Measurements from ENCODE around the gene DNAJC5. TPM values are rescaled to one million over a fixed set of nuclear protein-coding genes. Genes with fewer than 3 reads are reported as not detected.
"Not testable (repeated sequence)": the region's sequence is repeated elsewhere in the genome, so short reads cannot be mapped to it uniquely, and the experiment has no call there.

Gene DNAJC5
- total RNA-seq, 1 donor from 2014 or later: 42.8 TPM

DNA sequence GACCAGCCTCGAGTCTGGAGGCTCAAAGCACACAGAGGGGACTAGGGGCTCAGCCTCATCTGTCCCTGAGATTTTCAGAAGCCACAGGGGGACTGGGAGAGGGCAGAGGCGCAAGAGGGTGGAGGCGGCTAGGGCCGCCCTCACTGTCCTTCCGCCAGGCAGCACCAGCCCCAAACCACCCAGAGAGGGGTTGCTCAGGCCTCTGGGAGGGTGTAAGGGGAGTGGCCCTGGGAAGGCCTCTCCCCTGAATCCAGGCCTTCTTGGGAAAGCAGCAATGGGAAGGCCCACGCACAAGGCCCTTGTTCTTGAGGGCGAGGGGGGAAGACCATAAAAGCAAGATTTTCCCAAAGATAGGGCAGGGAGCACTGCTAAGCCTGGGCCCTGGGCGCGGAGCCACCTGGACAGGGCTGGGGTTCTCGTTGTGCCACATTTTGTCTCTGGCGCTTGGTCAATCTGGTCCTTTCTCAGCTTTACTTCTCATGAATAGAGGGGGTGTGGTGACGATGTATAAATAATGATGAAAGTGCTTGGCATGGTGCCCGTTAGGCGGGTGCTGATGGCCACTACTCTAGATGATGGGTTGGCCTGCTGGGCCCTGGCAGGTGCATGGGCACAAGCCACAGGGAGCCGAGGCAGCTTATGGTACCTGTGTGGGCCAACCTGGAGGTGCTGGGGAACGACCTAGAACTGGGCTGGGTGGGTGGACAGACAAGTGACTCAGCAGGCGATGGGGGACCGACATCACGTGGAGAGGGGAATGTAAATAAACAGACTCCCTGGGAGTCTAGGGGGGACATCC is 79.7 kb downstream of the DNAJC5 start:
- DNase-seq: peak; percentile 12
- intact Hi-C loops (cut with micrococcal nuclease): loop anchor here (5.0 kb wide), 1 partner anchor 437 kb away; the partner anchor contains the start of gene PTK6
- Histone ChIP-seq H3K4me3 (no peak overlapping the region), H3K4me1 (peaks cover 48% of the 10 kb centered on the region), H3K9me3 (replicated peaks) (no peaks in the 10 kb centered on the region), H3K27me3 (ENCODE audit: low read depth) (no peaks in the 10 kb centered on the region), H3K27ac (replicated peaks) (no peak overlapping the region), H3K36me3 (no peaks in the 10 kb centered on the region)
- TF ChIP-seq CTCF (IDR thresholded peaks at IDR 0.05; ENCODE audit: borderline replicate concordance): no peak

DNA sequence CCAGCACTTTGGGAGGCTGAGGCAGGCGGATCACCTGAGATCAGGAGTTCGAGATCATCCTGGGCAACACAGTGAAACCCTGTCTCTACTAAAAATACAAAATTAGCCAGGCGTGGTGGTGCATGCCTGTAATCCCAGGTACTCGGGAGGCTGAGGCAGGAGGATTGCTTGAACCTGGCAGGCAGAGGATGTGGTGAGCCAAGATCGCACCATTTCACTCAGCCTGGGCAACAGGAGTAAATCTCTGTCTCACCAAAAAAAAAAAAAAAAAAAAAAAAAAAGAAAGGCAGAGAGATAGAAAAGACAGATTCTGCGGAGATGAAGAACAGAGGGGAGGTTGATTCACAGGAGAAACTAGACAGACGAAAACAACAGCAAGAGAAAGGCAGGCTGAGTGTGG is 81.6 kb downstream of the DNAJC5 start:
- H3K27me3 ChIP-seq (ENCODE audit: low read depth); H3K27ac ChIP-seq (replicated peaks); H3K36me3 ChIP-seq; DNase-seq; H3K4me3 ChIP-seq; intact Hi-C loops (cut with micrococcal nuclease); H3K9me3 ChIP-seq (replicated peaks): not testable (repeated sequence)
- H3K4me1 ChIP-seq: peaks cover 59% of the 10 kb centered on the region

- DNase-seq: no peak
- TF ChIP-seq CTCF (IDR thresholded peaks at IDR 0.05; ENCODE audit: borderline replicate concordance): no peak
- Histone ChIP-seq H3K27ac (replicated peaks) (no peak overlapping the region), H3K4me1 (peaks cover 59% of the 10 kb centered on the region), H3K4me3 (no peak overlapping the region), H3K27me3 (ENCODE audit: low read depth) (no peaks in the 10 kb centered on the region), H3K9me3 (replicated peaks) (no peaks in the 10 kb centered on the region), H3K36me3 (no peaks in the 10 kb centered on the region)
- intact Hi-C loops (cut with micrococcal nuclease): no loop called here
These were observed 82.2 kb downstream of the DNAJC5 start for GRCh38 chr20:63976980-63977738.

DNA sequence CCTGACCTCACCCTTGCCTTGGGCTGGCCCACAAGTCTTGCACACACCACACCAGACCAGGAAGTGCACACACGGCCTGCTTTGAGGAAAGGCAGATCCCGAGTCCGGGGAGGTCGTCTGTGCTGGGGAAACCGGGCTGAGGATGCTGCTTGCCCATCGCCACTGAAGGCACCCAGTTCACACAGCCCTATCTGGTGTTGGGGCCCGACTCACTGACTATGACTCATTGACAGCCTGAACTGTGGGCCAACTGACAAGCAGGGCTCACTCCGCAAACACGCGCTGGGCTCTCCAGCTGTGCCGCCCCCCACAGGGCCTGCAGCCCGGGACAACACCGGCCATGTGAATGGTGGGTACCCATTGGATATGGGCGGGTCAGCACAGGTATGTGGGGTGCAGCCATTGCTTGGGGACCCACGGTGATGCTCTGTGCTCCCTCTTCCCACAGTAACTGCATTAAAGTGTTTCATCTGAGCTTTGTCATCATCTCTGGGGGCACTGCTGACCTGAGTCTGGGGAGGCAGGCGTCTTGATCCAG is 82.9 kb downstream of the DNAJC5 start:
- H3K4me1 ChIP-seq: peaks cover 59% of the 10 kb centered on the region
- intact Hi-C loops (cut with micrococcal nuclease): no loop called here
- no peak for TF ChIP-seq CTCF (IDR thresholded peaks at IDR 0.05; ENCODE audit: borderline replicate concordance)
- H3K4me3 ChIP-seq: no peak overlapping the region
- no peak for DNase-seq
- H3K36me3 ChIP-seq: no peaks in the 10 kb centered on the region
- H3K27ac ChIP-seq (replicated peaks): peak overlapping the region; percentile 91
- H3K9me3 ChIP-seq (replicated peaks): no peaks in the 10 kb centered on the region
- no peaks in the 10 kb centered on the region for H3K27me3 ChIP-seq (ENCODE audit: low read depth)

DNA sequence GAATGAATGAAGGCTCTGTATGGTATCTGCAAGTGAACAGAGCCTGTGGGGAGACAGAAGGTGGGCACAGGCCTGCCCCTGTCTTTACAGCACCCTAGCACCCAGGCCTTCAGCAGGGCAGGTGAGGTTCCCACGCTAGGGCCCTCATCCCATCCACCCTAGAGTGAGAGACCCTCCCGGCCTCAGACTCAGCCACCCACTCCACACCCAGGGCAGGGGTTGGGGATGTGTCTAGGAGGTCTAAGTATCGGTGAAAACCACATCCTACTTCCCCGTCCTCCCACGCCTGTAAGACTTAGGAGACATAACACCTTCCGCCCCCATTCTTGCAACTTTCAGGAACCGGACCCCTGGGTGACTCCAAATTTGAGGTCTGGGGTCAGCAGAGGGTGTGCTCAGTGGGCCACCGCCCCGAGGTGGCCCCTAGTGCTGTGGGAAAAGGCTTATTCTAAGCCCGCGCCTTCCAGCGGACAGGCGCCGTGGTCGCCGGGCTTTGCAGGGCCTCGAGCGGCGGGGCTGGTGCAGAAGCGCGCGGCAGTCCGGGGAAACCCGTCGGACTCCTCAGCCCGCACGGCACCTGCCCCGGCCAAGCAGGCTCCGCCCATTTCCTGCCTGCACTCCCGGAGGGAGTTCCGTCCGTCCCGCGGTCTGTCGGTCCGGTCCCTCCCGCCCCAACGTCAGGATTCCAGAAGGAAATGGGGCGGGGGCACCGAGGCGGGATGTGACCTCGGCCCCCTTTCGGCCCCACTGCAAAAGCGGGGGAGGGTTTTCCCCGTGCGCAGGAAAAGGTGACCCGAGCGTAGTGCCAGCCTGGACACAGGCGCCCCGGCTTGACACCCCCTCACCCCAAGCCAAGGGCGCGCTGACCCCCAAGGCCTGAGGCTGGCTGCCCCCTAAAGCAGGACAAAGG is 83.6 kb downstream of the DNAJC5 start:
- peak; percentile 78 for DNase-seq
- TF ChIP-seq CTCF (IDR thresholded peaks at IDR 0.05; ENCODE audit: borderline replicate concordance): no peak
- Histone ChIP-seq H3K36me3 (peaks cover 6% of the 10 kb centered on the region), H3K9me3 (replicated peaks) (no peaks in the 10 kb centered on the region), H3K27me3 (ENCODE audit: low read depth) (no peaks in the 10 kb centered on the region), H3K4me3 (peak overlapping the region; percentile 96), H3K27ac (replicated peaks) (peak overlapping the region; percentile 91), H3K4me1 (peaks cover 60% of the 10 kb centered on the region)
- intact Hi-C loops (cut with micrococcal nuclease): no loop called here

Measured in left ventricle myocardium inferior (tissue), 1 donor.